NCI-H1436 (cell line): ENCODE measurements around the gene NOL4L.
A peak's percentile ranks its signal among the peaks of the same experiment; 100 is the strongest.

Experiments
- DNase-seq: peaks from one replicate; lab custom pipeline; 2025; lab: John Stamatoyannopoulos, UW

The NOL4L gene

GRCh38 chr20:32560989-32561830 lies 23.9 kb downstream of the NOL4L start:
- DNase-seq, result peak; percentile 68

DNA sequence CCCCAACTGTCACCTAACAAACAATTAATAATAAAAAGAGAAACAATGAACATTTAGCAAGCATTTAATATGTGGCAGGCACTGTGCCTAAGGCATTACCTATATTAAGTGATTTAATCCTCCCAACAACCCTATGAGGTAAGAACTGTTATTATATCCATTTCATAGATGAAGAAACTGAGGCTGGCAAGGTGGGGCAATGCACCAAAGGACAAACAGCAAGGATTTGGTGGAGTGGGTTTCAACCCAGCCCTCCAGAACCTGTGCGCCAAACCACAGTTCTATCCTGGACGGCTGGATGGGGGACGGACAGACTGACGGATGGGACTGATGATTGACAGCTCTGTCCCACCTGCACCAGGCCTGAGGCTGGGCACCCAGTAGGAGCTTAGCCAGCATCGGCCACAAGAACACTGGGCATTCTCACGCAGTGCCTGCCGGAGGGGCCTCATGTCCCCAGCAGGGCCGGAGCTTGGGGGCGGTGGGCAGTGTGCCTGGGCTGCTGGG lies 24.6 kb downstream of the NOL4L start:
- DNase-seq, result no peak

DNA sequence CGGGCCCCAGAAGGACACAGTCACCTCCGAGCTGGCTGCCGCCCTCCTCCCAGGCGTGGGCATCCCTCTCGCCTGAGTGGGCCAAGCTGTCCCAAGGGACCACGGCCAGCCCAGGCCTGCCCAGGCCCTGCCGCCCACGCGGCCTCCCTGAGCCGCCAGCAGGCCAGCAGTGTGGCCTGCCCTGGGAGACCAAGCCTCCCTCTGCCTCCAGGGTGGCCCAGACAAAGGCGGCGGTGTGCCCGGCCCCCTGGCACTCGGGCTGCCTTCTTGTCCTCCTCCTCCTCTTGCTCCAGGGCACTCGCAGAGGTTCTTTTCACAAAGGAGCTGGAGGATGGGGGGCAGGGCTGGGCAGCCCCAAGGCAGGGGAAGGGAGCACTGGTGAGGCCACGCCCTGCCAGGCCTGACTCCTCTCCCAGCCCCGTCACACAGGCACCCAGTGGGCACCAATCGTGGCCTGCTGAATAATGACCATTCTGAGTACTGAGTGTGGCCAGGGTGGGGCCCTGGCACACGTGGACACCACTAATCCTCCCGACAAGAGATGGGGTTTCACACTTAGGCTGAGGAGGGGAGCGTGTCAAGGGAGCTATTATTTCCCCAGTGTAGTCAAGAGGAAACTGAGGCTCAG lies 25.3 kb downstream of the NOL4L start:
- peak; percentile 12 for DNase-seq

GRCh38 chr20:32559205-32559752 lies 25.9 kb downstream of the NOL4L start:
- no peak for DNase-seq

DNA sequence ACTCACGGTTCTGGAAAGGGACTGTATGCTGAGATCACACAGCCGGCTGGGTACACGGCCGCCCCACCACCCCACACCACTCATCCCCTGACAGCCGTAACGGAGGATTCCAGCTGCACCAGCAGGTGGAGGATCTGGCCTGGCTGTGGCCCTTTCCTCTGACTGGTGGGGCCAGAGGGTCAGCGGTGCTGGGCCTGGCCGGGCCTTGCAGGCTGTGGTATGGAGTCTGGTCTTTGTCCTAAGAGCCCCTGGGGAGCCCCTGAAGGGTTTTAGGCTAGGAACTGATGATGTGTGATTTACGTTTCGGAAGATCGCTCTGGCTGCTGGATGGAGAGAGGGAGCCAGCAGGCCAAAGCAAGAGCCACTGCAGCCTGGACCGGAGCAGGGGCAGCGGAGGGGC lies 26.6 kb downstream of the NOL4L start:
- DNase-seq, result no peak

- no peak for DNase-seq
Observed at GRCh38 chr20:32557319-32557718, 27.8 kb downstream of the NOL4L start.

- DNase-seq, result no peak
Observed at GRCh38 chr20:32556312-32557184, 28.6 kb downstream of the NOL4L start.

- DNase-seq, result no peak
Observed at GRCh38 chr20:32555584-32555983, 29.5 kb downstream of the NOL4L start.

GRCh38 chr20:32554965-32555289 lies 30.2 kb downstream of the NOL4L start:
- DNase-seq, result no peak

- DNase-seq, result no peak
Observed at GRCh38 chr20:32553618-32554017, 31.5 kb downstream of the NOL4L start.

GRCh38 chr20:32551693-32552092 lies 33.4 kb downstream of the NOL4L start:
- no peak for DNase-seq

- DNase-seq, result no peak
Observed at GRCh38 chr20:32549842-32550241, 35.3 kb downstream of the NOL4L start.

GRCh38 chr20:32547753-32548034 lies 37.4 kb downstream of the NOL4L start:
- no peak for DNase-seq

GRCh38 chr20:32546918-32547752 lies 38.0 kb downstream of the NOL4L start:
- DNase-seq, result no peak

GRCh38 chr20:32544893-32545840 lies 40.0 kb downstream of the NOL4L start:
- no peak for DNase-seq

GRCh38 chr20:32544260-32544722 lies 40.8 kb downstream of the NOL4L start:
- no peak for DNase-seq

GRCh38 chr20:32543570-32544259 lies 41.4 kb downstream of the NOL4L start:
- DNase-seq, result no peak

DNA sequence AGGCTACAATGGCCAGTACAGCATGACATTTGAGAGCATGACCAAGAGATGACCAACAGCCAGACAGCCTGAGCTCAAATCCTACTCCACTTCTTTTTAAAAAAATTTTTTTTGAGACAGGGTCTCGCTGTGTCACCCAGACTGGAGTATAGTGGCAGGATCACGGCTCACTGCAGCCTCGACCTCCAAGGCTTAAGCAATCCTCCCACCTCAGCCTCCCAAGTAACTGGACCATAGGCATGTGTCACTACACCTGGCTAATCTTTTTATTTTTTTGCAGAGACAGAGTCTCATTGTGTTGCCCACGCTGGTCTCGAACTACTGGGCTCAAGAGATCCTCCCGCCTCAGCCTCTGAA lies 42.9 kb downstream of the NOL4L start:
- DNase-seq, result no peak

DNA sequence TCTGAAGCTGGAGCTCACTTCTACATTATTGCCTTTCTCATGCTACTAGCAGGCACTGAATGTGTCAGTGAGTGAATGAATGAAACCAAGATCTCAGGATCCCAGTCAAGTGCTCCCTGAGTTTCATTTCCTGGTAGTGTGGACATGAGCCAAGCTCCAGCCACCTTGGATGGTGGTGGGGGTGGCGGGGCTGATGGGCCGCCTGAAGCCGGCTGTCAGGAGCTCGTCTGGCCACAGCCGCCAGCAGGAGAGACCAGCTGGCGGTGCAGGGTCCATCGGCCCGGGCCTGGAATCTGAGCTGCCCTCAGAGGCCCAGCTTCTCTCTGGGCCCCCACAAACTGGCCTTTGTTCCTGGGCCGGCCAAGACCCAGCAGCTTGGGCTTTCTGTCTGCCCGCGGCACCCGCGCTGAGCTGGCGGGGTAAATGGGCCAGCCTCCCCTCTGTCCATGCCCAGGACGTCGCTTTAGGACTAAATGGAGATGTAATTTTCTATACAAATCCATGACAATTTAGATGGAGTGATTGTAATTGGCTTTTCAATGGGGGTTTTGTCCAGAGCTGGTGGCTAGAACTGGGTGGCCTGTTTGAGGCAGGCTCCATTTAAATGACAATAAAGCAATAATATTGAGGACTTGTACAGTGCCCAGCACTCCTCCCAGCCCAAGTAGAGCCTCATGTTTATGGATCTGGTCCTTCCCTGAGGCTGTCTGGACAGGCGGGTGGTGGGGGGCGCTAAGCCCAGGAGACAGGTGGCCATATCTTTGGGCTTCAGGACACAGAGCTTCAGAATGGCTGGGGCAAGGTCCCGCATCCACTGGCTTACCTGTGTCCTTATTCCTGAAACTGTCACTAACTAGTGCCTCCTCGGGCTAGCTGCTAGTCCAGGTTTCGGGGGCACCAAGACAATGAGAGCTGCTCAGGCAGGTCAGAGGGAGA lies 43.5 kb downstream of the NOL4L start:
- DNase-seq, result no peak
